B cell (primary cell): ENCODE results near the gene RHEBL1.

ENCODE experiments used
- CTCF ChIP-seq: fragments of 200-600 bp; IDR thresholded peaks from one replicate; pipeline ENCODE4 v1.8.0; 2022; ENCODE audit warnings: antibody characterized with exemption, mild to moderate bottlenecking
- EZH2 ChIP-seq: IDR thresholded peaks from 2 replicates; pipeline ENCODE4 v1.6.1; 2012; ENCODE audit warnings: borderline replicate concordance, low read depth, mild to moderate bottlenecking, moderate library complexity, low read length; ENCODE audit not compliant: insufficient read depth, poor library complexity, severe bottlenecking

DNA sequence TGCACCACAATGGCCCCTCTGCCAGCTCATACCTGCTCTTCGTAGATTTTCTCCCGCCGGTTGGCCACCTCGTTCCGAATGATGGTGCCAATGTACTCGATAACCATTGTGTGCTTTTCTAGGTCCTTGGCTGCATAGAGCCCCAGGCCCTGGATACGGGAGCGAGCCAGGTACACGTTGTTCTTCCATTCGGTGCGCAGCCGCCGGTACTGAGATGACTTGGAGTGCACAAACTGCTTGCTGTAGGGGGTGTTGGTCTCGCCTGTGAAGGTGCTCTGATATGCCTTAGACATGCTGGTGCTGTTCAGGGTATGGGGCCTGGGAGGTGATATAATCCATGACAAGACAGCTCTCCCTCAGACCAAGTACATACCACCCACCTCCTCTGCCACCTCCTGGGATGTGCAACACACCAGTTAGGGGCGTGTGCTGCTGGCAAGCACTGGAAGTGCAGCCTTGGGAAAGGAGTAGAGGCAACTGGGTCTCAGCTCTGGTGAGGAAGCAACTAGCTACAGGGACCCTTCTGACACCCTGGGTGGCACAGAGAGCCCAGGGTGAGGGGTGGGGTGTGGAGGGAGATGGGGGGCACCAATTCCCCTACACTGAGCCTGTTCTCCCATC, 47.1 kb downstream of the RHEBL1 start:
- TF ChIP-seq CTCF, result no peak
- no peak for TF ChIP-seq EZH2
